NCI-H1048 (cell line): Measurements from ENCODE around the gene HOXD8.
A peak's percentile ranks its signal among the peaks of the same experiment; 100 is the strongest.

Experiments used
- DNase-seq: peaks from one replicate; lab custom pipeline; 2025; lab: John Stamatoyannopoulos, UW

The HOXD8 gene

DNA sequence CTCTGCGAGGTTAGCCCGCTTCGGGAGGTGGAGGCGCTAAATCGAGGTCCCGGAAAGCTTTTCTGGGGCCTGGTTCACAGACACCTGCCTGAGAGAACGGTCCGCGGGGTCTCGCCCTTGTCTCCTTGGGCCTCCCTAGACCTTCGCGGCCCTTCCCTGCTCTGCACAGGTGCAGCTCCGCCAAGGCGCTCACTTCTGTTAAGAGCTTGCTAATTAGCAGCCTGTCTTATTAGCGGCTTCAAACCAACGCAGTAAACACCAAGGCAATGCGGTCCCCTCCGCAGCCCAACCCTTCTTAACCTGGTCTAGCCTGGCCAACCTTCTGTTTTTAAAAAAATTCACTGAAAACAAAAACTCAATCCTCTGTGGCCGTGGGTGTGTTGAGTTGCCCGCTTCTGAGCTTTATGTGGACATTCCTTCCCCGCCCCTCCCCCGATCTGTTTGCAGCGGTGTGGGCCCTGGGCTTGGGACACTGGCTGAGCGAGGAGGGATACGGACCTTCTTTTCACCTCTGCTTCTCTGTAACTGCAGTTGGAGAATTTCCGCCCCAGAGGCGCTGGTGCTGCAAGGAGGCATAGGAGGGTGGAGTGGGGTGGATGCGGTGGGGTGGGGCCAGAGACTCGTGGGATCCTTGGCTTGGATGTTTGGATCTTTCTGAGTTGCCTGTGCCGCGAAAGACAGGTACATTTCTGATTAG lies 18.4 kb downstream of the HOXD8 start:
- no peak for DNase-seq

DNA sequence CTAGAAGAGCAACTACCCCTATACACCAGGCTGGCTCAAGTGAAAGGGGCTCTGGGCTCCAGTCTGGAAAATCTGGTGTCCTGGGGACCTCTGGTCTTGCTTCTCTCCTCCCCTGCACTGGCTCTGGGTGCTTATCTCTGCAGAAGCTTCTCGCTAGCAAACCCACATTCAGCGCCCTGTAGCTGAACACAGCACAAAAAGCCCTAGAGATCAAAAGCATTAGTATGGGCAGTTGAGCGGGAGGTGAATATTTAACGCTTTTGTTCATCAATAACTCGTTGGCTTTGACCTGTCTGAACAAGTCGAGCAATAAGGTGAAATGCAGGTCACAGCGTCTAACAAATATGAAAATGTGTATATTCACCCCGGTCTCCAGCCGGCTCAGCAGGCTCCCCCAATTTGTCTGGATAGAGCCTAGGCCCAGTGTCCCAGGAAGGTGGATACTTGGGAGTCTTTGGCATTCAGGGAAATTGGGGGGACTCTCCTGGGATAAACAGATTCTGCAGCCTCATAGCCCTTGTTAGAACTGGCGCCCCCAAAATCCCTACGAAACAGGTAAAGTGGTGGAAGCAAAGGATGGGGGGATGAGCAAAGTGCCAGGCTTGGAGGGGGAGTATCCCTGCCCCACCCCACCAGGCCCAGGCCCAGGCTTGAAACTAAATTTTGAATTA lies 19.4 kb downstream of the HOXD8 start:
- no peak for DNase-seq

DNA sequence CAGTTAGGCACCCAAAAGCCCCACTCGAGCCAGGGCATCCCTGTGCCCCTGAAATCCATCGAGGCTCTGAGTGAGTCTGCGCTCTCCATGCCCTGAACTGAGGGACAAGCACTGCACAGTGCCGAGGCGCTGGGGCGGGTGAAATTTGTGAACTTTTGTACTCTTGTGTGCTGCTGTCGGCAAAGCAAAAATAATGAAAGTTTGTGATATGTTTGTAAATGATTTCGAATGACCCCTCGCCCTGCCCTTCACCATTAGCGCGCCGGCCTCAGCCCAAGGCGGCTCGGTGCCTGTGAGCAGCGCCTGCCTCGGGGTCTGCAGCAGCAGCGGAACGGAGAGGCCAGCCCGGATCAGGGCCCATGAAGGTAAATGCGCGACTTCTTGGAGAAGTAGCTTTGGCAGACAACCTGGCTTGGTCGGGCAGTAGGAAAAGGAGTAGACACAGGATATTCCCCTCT lies 20.0 kb downstream of the HOXD8 start:
- DNase-seq = no peak

GRCh38 chr2:176149939-176150583 lies 20.6 kb downstream of the HOXD8 start:
- no peak for DNase-seq

GRCh38 chr2:176150584-176151441 lies 21.3 kb downstream of the HOXD8 start:
- DNase-seq = no peak

DNA sequence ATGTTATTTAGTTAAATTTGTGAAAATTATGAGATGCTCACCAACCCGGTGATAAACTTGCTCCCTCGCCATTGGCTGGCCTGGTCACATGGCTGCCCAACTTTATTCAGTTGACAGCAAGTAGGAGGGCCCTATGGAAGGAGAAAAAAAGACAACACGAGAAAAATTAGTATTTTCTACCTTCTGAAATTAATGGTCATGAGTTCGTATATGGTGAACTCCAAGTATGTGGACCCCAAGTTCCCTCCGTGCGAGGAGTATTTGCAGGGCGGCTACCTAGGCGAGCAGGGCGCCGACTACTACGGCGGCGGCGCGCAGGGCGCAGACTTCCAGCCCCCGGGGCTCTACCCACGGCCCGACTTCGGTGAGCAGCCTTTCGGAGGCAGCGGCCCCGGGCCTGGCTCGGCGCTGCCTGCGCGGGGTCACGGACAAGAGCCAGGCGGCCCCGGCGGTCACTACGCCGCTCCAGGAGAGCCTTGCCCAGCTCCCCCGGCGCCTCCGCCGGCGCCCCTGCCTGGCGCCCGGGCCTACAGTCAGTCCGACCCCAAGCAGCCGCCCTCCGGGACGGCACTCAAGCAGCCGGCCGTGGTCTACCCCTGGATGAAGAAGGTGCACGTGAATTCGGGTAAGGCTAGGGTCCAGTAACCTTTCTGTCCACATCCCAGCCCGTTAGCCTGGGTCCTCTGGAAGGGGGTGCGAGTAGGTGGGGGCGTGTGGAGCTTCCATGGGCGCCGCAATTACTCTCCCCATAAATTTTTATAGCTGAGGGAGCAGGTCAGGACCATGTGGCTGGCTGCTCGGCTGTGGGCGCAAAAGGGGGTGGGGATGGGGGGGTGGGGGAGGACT lies 22.2 kb downstream of the HOXD8 start, which contains the start of gene HOXD4:
HOXD4 (plus strand) TSS at position 109 of the 846 bp plus-strand sequence; CDS start at position 193, 84 bp downstream.
- no peak for DNase-seq

DNA sequence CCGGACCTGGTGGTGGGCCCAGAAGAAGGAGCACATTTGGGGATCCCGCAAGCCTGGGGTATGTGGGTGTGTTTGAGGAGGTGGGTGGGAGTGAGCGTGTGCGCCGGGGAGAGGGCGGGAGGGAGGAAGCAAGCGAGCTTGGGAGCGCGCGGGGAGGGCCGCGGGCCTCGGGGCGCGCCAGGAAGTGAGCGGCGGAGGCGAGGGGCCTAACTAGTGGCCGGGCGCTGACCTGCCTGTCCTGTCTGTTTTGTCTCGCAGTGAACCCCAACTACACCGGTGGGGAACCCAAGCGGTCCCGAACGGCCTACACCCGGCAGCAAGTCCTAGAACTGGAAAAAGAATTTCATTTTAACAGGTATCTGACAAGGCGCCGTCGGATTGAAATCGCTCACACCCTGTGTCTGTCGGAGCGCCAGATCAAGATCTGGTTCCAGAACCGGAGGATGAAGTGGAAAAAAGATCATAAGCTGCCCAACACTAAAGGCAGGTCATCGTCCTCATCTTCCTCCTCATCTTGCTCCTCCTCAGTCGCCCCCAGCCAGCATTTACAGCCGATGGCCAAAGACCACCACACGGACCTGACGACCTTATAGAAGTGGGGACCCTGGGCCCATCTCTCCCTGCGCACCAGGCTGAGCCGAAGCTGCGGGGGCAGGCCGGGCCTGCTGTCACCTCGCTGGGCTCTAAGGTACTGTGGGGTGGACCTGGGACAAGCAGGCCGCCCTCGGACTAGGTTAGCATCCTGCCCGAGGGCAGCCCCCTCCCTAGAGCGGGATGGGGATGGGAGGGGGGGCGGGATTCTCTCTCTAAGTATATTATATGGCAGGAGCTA lies 23.1 kb downstream of the HOXD8 start:
- no peak for DNase-seq

- no peak for DNase-seq
Measured at GRCh38 chr2:176154576-176155252, 25.2 kb downstream of the HOXD8 start.

DNA sequence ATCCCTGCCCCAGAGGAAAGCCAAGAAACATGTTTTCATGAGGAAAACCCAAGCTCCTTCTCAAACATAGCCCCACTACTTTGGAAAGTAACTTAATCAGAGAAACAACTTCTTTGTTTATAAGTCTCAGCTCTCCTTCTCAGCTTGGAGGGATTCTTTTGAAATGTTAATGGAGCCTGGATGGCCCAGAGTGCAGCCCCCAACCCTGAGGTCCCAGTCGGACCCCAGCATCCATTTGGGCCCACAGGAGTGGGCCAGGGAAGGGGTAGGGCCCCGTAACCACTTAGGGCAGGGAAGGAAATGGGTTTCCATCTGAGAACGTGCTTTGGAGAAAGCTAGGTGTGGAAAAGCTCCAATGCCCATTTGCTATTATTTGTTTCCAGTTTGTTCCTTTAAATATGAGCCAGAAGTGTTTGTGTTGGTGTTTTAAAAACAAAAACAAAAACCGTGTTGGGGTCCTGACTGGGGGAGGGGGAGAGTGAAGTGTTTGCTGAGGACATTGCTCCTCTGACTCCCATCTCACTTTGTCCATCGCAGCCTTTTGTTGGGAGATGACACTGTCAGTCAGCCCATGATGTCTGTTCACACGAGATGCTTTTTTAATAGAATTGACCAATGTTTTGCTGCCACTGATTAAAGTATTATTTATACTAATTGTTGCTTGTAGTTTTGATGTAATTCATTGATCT lies 26.0 kb downstream of the HOXD8 start:
- no peak for DNase-seq

- DNase-seq = no peak
Measured at GRCh38 chr2:176156301-176156806, 26.8 kb downstream of the HOXD8 start.

GRCh38 chr2:176156807-176157498 lies 27.4 kb downstream of the HOXD8 start, which contains the start of gene HOXD3:
Gene HOXD3, plus strand, starts transcription at chr2:176157307. Its CDS starts 11,808 bp downstream, at chr2:176169115.
- no peak for DNase-seq

DNA sequence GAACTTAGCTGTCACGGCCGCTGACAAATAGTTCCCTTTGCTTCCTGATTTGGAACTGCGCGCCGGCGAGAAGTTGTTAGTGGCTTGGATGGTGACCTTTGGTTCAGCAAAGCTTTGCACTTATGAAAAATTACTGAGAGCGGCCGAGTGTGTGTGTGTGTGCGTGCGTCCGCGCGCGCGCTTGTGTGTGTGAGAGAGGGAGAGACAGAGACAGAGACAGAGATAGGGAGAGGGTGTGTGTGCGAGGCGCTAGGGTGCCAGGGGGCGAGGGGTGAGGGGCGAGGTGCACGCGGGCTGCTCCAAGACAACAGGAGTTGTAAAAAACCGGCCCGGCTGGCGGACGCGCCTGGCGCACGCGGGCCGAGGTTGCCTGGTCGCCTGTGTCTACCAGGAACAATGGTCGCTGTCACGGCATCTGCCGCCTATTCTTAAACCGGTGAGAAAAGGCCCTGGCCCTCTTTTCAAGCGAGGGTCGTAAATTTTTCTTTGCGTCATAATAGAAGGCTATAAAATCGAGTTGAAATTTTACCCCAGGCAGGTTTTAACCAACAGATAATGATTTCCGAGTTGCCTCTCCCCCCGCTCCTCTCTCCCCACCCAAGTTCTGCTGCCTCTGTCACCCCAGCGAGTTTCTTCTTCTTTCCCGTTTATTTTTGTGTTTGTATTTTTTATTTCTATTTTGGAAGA lies 28.1 kb downstream of the HOXD8 start:
- peak; percentile 36 for DNase-seq

DNA sequence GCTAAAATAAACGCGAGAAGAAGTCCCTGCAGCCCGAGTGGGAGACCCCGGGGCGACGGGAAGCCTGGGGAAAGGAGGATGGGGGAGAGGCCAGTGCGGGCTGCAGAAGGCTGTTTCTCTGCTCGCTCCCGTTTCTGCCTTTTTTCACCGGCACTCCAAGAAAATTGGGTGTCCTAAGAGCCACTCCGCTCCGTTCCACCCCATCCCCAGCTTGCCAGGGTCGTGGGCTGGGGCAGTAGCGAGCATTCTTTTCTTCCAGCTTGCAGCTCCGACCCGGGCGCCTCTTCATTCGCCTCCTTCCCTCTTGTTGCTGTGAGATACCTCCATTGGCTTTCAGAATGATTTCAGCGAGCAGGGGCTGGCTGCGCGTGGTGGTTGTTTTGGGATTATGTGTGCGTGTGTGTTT lies 28.7 kb downstream of the HOXD8 start:
- no peak for DNase-seq

DNA sequence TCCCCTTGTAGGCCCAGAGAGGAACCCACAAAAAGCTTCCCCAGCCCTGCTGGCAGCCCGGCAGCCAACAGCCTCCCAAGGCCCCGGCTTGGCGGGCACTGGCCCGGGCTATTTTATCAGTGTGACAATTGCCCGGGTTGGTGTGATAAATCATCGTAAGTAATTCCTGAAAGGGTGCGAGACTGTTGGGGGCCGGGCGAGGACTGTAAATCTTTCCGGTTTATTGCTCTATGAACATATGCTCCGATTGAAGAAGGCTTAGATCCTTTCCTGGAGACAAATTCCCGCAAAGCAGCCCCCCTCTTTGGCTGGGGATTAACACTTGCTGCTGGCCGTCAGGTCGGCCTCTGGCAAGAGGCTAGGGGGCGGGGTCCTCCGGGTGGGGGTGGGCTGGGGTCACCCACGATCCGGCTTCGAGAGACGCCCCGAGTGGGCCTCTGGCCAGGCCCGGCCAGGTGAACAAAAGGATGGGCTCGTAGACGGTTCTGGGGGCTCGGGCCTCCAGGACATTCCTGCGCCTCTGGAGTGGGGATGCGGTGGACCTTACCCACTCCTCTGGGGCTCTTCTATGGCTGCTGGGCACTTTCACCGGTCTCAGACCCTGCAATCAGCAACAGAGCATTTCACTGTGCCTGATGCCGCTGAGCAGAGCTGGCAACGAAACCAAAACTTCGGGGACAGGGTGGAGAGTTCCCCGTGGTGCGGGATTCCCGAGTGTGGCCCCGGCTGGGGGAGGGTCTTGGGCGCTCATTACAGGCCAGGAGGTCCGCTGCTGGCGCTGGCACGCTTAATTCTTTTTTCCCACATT lies 29.6 kb downstream of the HOXD8 start:
- no peak for DNase-seq

GRCh38 chr2:176159663-176160250 lies 30.3 kb downstream of the HOXD8 start:
- no peak for DNase-seq
